Fibroblast of villous mesenchyme (primary cell): ENCODE results near the gene CAMK2G. TPM values are rescaled to one million over a fixed set of nuclear protein-coding genes. Genes with fewer than 3 reads are reported as not detected.

Source experiments
- DNase-seq: peaks from one replicate; pipeline ENCODE4 v3.0.0-alpha.2; 2010; ENCODE audit warnings: low read depth
- H3K4me3 ChIP-seq: 2 replicates; pipeline ENCODE4 v1.5.1; 2011; ENCODE audit warnings: low read depth, mild to moderate bottlenecking, low read length
- small RNA-seq: library from RNA; depleted of rRNA; stranded (forward); fragments of <200 nt; gene quantifications from one replicate; pipeline ENCODE3, GENCODE V24; 2012
- total RNA-seq: library from RNA; depleted of rRNA; stranded (reverse); fragments of >200 nt; gene quantifications from 2 replicates; pipeline ENCODE4 v1.2.3, GENCODE V29; 2012
- TF ChIP-seq, protein P1 (sequence below): IDR thresholded peaks from 2 replicates; pipeline ENCODE4 v1.5.1; 2012; ENCODE audit warnings: low read depth, mild to moderate bottlenecking, low read length; ENCODE audit not compliant: insufficient read depth

CAMK2G gene
- total RNA-seq, 1 donor: 36.7 TPM

DNA sequence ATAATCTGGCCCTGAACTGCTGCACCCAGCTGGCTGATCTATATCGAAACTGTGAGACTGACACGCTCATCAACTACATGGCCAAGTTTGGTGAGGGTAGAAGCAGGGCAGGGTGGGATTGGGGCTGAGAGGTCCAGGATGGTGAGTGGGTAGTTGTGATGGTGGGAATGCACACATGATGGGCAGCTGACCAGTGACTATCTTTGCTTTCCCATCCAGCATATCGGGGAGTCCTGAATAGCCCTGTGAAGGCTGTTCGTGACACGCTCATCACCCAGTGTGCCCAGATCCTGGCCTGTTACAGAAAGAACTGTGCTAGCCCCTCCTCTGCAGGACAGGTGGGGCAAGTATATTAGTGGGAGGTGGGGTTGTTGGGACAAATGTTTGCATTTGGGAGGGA lies 105.0 kb downstream of the CAMK2G start:
- no peak overlapping the region for H3K4me3 ChIP-seq
- TF ChIP-seq, protein P1, sequence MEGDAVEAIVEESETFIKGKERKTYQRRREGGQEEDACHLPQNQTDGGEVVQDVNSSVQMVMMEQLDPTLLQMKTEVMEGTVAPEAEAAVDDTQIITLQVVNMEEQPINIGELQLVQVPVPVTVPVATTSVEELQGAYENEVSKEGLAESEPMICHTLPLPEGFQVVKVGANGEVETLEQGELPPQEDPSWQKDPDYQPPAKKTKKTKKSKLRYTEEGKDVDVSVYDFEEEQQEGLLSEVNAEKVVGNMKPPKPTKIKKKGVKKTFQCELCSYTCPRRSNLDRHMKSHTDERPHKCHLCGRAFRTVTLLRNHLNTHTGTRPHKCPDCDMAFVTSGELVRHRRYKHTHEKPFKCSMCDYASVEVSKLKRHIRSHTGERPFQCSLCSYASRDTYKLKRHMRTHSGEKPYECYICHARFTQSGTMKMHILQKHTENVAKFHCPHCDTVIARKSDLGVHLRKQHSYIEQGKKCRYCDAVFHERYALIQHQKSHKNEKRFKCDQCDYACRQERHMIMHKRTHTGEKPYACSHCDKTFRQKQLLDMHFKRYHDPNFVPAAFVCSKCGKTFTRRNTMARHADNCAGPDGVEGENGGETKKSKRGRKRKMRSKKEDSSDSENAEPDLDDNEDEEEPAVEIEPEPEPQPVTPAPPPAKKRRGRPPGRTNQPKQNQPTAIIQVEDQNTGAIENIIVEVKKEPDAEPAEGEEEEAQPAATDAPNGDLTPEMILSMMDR: no peak
- no peak for DNase-seq

DNA sequence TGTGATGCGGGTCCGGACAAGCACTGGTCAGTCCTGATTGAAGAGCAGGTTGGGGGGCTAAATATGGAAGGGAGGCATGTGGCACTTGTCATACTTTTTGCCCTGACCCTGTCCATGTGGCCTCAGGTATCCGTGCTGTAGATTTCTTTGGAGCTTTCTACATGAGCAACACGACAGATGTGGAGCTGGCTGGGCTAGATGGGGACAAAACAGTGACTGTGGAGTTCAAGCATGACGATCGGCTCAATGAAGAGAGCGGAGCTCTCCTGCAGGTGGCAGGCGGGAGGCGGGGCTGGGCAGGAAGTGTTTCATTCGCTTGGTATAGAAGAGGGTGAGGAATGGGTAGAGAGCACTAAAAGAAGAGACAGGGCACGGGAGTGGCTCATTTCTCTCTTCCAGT lies 105.5 kb downstream of the CAMK2G start:
- H3K4me3 ChIP-seq: no peak overlapping the region
- DNase-seq: no peak
- TF ChIP-seq, protein P1: no peak

DNA sequence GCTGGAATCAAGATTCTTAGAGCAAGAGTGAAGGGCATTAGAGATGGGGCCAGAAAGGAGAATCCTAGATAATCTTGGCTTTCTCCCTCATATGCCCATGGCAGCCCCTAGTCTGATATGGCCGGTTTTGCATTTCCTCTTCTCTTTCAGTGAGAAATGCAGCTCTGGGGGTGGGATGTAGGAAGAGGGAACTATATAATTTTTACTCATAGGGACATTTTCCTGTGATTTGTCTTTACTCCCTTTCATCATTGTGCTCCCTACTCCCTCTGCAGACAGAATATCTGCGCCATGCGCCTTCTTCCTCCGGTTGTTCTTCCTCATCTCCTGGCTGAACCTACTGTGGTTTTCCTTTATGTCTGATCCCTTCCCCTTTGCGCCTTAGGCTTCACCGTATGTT lies 109.3 kb downstream of the CAMK2G start:
- no peak overlapping the region for H3K4me3 ChIP-seq
- DNase-seq: no peak
- TF ChIP-seq, protein P1: no peak

DNA sequence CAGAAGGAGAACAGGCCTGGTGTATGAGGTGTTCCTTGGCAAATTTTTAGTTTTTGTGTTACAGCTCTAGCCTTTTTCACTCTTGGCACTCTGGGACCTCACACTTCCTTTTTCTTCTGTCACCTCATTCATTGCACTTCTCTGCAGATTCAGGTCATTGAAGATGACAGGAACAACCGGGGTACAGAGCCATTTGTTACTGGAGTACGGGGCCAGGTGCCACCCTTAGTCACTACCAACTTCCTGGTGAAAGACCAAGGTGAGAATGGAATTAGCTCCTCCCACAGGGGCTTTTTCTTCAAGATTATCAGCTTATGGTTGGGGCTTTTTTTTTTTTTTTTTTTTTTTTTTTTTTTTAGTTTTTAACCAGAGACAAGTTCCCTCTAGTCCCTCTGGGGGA lies 111.0 kb downstream of the CAMK2G start:
- DNase-seq: no peak
- no peak overlapping the region for H3K4me3 ChIP-seq
- TF ChIP-seq, protein P1: no peak

DNA sequence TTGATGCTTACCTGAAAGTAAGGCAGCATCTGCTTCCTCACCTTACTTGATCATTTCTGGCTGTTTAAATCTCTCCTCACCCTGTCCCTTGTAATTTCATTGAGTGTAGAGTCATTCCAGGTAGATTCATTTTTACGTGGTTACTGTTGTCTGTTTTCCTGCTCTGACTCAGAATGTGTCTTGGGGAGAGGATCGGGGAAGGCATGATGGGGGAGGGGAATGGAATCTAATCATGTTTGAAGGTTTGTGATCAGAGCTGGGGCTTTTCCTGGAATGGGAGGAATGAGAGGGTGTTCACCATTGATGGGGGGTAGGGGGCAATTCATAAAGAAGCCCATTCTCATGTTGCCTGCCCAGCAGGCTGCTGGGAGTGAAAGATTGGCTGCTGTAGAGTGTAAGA lies 111.4 kb downstream of the CAMK2G start:
- no peak overlapping the region for H3K4me3 ChIP-seq
- DNase-seq: no peak
- TF ChIP-seq, protein P1: no peak

Small RNA genes within 50 kb of the gene (small RNA-seq; reads per million reads assigned to genes)
- gene AC022400.9 (not detected), gene ZSWIM8-AS1 (not detected)

Other genes with a start within 250 kb of the CAMK2G start
- 0.32 and 0.43 TPM in 2 replicates for gene MYOZ1, start 233.1 kb downstream of the CAMK2G start, total RNA-seq
- gene SYNPO2L, start 218.5 kb downstream of the CAMK2G start, total RNA-seq: 0.43 and 0.64 TPM in 2 replicates
- gene AGAP5, start 176.4 kb downstream of the CAMK2G start, total RNA-seq: 3.0 and 3.9 TPM in 2 replicates
- 42.8 and 54.0 TPM in 2 replicates for gene SEC24C, start 130.2 kb downstream of the CAMK2G start, total RNA-seq
- 16.8 and 22.5 TPM in 2 replicates for gene CHCHD1, start 92.5 kb downstream of the CAMK2G start, total RNA-seq
- gene ZSWIM8, start 88.9 kb downstream of the CAMK2G start, total RNA-seq: 70.2 and 82.5 TPM in 2 replicates
- gene NDST2, start 63.0 kb downstream of the CAMK2G start, total RNA-seq: 19.3 and 22.0 TPM in 2 replicates
- gene PLAU, start 36.6 kb upstream of the CAMK2G start, total RNA-seq: 104 and 111 TPM in 2 replicates
- 448 and 513 TPM in 2 replicates for gene VCL, start 123.6 kb upstream of the CAMK2G start, total RNA-seq